ENCODE measurements around the gene GALNT9.

GALNT9 gene

DNA sequence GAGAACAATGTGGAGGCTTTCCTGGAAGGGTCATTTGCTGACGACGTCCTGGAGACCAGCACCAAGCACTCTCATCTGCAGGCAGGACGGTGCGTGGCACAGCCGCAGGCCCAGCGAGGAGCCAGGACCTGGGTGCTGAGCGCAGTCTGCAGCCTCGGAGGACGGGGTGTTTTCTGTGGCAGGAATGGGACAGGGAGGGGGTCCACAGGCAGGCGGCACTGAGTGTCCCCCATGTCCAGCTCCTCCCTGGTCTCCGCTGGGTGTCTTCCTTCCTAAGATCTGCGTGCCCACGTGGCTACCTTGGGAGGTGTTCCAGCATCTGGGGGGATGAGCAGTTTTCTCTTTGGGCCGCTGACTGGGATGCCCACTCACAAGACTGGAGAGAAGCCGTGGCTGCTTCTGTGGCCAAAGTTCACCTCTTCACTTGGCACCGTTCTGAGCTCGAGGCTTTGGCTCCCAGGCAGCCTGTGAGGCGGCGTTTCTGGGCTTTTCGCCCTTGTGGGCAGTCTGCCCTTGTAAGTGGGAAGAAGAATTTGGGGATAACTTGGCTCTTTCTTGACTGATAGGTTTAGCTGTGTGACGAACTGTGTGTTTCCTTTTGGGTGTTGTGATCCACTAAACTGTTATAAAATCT is 112.9 kb downstream of the GALNT9 start:
- DNase-seq (ENCODE audit: low read depth, low spot score) = no peak

DNA sequence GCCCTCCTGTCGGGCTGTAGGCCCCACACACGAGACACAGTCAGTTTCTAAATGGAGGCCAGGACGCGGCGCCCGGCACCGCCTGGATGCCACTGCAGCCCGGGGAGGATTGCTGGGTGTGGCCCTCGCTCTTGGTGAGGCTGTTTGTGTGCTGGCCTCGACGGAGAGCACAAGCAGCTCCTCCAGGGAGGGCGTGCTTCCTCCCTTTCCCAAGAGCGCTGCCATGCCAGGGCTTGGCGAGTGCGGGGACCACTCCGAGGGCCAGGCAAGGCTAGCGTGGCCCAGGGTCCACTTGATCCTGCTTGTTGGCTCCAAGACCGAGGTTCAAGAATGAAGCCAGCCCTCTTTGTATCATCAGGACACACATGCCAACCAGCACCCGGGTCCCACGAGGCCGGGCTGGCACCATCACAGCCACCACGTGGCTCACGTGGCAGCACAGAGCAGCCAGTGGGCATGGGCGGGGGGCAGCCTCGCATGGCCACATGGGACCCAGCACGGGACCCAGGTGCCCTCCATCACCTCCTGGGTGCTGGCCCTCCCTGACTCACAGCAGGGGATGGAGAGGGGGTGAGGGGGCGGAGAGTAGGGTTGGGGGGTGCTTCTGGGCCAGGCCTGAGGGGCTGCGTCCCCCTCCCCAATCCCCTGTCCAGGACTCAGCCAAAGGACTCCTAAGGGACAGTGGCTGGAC is 113.9 kb downstream of the GALNT9 start:
- DNase-seq (ENCODE audit: low read depth, low spot score) = no peak

DNA sequence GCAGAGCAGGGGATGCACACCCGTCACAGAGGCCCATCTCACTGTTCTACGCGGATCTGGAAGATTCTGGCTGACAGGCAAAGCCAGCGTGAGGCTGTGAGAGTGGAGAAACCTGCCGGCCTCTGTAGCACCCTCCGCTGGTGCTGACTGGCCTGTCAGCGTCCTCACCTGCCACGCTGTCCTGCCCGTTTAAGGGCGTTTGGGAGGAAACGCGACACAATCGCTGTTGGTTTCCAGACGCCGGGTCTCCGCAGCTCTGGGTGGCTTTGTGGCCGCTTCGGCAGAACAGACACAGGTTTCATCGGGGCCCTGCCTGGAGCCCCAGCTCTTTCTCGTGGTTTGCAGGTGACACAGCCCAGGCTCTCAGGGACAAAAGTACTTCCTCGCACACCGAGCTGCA is 114.5 kb downstream of the GALNT9 start:
- DNase-seq (ENCODE audit: low read depth, low spot score) = no peak

DNA sequence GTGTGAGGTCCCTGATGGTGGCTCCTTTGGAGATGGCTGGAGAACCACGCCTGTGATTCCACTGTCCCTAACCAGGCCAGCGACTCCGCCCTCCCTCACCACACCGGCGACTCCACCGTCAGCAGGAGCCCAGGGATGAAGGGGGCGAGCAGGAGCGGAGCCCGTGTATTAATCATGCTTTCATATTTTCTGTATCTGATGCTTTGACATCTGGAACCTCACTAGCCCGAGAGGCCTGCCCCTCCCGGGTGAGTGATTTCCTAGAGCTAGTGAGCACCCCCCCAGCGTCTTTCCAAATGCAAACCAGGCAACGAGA is 115.3 kb downstream of the GALNT9 start:
- DNase-seq (ENCODE audit: low read depth, low spot score) = no peak

DNA sequence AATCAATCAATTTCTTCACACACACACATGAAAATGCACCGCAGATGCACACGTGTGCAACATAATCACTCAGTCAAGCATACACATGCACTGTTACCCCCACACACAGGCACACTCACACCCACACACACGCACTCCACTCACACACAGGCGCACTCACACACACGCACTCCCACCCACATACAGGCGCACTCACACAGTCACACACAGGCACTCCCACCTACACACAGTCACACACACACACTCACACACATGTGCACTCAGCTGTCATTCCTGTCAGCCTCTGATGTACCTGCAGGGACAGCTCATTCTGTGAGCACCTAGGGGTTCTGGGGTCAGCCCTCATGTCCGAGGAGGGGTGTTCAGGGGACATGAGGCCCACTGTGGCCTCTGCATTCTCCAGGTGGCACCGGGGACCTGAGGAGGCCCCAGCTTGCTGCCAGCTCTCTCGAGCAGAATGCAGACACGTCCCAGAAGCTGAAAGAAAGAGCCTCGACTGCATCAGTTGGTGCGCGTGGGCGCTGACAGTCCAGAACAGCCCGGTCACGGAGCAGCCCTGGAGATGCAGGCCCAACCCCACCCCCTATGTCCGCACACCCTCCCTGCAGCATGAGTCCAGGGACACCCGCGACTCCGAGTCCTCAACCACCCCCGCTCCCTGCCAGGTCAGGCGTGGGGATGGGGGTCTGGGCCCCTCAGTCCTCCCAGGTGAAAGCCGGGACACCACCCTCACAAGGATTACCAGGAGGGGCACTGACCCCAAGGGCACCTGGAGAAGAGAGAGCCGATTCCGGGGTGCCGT is 115.8 kb downstream of the GALNT9 start:
- DNase-seq (ENCODE audit: low read depth, low spot score) = no peak

DNA sequence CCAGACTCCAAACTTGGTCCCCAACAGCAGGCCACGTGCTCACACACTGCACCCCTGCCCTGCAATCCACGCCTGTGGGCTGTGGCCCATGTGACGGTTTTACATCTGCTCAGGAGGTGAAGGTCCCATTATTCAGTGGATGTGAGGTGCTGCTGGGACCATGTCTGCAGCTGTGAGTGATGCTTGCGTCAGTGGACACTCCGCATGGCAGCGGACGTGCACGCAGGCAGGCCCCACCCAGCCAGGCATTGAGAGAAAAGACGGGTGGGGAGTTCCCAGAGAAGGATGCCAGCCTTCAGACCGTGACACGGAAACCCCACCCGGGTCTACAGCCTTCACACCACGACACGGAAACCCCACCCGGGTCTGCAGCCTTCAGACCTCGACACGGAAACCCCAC is 117.6 kb downstream of the GALNT9 start:
- no peak for DNase-seq (ENCODE audit: low read depth, low spot score)

DNA sequence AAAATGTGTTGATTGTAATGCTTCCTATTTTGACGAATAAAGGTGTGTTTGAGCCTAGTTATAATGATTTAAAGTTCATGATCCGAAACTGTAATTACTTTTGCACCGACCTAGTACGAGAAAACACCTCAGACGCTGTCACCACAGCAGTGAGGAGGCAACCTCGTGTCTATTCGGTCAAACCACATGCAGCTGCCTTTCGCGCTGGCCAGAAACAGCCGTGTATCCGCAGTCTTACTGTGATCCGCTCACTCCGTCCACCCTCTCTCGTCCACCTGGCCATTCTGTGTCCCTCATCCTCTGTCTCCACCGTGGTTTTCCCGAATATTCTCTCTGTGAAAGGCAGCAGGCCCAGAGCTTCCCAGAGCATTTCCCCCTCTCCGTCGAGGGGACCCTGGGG is 118.1 kb downstream of the GALNT9 start:
- no peak for DNase-seq (ENCODE audit: low read depth, low spot score)

DNA sequence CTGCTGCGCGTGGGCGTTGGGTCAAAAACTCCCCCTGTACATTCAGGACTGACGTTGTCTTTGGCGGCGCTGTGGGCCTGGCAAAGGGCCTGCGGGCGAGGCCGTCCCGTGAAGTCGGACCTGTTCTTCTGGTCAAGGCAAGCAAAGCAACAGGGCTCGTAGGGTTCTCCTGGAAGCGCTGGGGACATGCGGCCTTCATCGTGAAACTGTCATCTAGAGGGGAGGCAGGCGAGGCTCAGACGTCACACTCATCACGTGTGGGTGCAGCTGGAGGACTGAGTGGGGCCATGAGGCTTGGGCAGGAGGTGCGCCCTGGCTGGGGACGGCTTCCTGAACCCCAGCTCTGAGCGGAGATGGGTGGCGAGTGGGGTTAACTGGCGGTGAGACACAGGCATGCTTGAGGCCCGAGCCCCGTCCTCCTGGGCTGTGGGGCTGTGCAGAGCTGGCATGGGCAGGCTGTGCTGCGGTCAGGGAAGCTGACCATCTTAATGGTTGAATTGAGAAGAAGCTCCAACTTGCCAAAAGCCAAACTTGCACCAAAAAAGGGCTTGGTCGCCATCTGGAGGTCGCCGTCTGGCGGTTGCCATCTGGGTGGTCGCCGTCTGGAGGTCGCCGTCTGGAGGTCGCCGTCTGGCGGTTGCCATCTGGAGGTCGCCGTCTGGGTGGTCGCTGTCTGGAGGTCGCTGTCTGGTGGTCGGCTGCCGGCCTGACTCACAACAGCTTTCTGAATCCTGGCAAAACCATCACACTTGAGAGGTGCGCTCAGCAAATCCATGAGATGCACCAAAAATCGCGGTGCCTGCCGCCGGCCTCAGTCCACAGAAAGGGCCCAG is 119.0 kb downstream of the GALNT9 start:
- DNase-seq (ENCODE audit: low read depth, low spot score) = no peak

DNA sequence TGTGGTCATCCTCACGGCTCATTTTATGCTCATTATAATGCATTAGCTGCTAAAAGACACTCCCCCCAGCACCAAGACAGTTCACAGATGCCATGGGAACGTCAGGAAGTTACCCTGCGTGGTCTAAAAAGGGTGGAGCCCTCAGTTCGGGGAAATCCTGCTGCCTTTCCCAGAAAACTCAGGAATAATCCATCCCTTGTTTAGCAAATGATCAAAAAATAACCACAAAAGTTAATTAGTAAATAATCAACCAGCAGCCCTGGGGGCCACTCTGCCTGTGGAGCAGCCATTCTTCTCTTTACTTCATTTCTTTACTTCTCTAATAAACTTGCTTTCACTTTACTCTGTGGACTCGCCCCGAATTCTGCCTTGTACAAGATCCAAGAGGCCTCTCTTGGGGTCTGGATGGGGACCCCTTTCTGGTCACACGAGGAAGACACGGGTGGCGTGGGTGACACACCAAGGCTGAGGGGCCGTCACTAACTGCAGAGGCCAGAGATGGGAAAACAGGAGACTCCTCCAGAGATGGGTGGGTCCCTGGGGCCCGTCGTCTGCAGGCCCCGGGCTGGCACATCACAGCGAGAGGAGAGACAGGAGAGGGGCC is 119.7 kb downstream of the GALNT9 start:
- DNase-seq (ENCODE audit: low read depth, low spot score) = no peak

DNA sequence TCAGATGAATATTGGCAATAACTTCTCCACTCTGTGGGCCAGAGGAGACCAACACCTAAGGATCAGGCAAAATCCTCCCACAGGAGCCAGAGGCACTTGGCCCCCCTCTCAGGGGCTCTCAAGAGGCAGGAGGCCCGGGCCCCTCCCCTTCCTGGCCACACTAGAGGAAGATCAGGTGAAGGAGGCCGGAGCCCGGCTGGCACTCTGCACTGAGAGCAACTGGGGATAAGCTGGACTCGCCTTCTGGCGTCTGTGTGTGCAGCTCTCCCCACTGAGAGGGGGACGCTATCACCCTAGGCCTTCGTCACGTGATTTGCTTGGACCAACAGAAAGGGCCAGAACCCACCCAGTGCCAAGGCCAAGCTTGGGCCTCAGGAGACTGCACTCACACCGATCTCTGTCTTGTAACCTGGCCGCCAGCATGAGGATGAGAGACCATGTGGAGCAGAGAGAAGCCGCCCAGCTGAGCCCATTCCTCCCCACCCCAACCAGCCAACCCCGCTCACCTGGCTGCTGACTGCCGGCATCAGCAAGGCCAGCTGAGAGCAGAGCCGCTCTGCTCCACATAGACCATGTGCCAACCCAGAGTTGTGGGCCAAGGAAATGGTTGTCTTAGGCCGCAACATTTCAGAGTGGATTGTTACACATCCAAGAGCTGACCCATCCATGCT is 121.1 kb downstream of the GALNT9 start:
- no peak for DNase-seq (ENCODE audit: low read depth, low spot score)

DNA sequence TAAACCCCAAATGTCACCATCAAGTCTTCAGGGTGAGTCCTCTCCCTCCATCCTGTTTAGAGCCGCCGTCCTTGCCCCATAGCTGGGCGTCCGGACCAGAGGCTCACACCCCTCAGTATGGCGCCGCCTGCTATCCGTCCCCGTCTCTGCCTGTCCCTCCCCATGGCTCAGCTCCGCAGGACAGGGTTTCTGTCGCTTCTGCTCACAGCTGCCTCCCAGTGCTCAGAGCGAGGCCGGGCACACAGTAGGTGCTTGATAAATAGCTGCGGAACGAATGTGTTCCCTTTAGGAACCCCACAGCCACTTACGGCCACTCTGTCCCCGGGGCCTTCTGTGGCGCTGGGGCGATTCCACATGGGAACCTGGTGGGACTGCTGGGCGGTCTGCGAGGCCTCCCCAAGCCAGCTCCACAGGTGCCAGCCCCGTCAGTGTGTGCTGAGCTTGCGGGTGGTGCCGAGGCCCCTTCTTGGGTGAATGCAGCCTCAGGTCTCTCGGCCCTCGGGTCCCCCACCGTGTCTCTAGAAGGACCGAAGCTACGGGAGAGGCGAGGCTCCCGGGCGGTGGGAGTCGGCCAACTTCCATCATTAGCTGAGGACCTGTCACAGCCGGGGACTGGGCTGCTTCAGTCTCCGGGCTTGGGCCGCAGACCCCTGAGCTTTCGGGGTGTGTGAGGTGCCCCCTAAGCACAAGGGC is 122.2 kb downstream of the GALNT9 start:
- no peak for DNase-seq (ENCODE audit: low read depth, low spot score)

DNA sequence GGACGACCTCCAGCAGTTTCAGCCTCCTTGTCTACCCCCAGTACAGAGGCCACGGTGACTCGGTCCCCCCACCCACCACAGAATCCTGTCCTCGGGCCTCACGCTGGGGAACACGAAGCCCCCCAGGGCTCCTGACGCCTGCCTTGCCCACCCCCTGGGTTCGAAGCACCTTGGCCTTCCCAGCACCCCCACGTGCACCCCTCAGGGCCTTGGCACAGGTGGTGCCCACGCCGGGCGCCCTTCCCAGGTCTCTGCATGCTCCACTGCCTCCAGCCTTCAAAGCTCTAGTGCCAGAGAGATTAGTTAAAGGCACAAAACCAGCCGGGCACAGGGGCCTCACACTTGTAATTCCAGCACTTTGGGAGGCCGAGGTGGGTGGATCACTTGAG is 123.3 kb downstream of the GALNT9 start:
- no peak for DNase-seq (ENCODE audit: low read depth, low spot score)

DNA sequence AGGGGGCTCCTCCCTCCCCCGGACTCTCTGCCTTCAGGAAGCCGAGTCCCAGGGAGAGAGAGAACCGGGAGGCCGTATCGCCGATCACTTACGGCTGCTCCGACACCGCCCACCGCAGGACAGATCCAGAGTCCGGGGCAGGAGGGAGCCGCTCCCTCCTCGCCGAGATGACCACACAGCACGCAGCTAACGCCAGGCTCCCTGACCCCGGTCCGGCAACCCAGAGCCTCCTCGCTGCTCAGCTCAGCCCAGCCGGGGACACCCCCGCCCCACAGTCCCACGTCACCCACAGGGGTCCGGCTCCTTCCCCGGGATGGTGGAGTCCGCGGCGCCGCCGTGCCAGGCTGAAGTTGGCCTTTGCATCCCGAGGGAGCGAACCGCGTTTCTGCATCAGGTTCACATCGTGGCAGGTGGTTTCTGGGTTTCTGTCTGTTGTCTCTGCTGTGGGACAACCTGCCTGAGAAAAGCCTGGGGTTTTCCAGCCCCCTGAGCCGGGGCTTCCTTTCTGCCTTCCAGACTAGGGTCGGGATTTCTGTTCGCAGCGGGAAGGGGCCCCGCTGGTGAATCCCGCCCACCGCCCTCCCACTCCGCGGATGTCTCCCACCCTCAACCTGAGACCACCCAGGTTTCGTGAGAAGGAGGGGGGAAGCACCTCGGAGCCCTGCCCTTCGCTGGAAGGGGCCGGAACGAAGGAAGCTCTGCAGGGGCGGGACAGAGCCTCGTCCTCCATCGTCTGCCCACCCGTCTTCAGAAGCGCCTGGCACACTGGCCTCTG is 123.9 kb downstream of the GALNT9 start:
- DNase-seq (ENCODE audit: low read depth, low spot score) = no peak

DNA sequence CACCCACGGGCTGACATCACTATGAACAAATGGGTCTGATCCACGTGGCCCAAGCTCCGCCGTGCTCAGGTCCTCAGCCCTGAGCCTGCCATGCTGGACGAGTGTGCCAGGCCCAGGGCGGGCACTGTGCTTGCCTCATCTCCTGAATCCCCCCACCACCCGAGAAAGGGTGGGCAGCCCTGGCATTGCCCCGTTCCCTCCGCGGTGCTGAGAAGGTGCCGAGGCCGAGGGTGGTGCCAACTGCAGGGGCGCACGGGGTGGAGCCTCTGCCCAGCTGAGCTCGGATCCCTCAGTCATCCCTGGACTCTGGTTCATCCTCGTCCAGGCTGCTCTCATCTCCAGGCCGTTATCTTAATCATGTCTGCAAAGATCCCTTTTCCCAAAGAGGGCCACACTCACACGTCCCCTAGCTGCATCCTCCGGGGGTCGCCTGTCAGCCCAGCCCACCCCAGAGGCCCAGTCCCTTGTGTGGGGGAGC is 124.6 kb downstream of the GALNT9 start:
- no peak for DNase-seq (ENCODE audit: low read depth, low spot score)

DNA sequence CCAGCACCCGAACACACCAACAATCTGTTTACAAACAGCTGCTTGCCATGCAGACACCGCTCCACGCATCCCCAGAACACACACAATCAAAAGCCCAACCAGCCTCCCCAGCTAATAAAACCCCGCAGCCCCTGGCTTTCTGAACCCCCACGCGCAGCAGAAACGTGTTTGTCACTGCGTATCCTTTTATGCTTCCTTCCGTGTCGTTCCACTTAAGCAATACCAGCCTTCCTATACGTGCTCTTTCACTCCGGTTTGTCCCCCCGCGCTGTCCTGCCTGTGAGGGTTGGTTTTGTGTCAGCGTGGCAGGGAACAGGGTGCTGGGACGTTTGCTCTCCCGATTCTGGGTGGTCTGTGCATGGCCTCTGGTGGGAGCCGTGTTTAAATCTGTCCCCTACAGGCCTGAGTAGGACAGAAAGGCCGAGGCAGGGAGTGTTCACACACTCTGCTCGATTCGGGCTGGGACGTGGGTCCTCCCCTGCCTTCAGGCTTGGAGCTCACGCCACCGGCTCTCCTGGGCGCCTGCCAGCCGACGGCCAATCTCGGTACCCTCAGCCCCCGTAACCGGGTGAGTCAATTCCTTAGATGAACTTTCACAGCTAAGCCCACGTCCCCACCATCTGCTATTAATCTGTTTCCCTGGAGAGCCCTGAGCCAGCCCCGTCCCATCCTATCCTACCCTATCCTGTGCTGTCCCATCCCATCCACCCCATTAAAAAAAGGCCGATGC is 125.2 kb downstream of the GALNT9 start:
- no peak for DNase-seq (ENCODE audit: low read depth, low spot score)

DNA sequence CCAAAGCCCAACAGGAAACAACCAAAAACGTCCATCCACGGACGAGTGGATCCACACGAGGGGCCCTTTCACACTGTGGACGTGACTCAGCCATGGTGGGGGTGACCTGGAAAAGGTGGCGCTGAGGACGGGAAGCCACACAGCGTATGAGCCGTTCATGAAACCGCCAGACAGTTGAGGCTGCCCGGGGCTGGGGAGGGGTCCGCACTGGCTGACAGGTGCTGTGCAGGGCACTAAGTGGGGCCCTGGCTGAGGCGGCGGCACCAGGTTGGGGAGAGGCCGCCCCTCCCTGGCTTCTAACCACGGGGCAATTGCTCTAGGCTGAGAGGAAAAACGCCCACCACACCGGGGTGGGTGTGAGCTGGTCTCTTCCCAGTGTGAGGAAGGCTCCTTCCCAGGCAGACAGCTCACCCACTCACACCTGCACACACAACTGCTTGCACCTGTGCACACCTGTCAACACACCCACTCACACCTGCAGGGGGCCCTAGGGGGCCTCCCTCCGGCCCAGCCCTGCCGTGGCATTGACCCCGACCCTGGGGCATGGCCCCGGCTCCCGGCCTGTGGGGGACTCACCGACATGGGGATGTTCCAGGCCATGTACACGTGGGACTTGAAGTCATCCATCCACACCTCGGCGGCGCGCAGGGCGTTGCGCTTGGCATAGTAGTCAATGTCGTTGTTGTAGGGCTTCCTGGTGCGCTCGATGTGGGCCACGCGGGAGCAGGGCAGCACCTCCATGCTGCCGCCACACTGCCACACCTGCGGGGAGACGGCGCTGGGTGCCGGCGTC is 126.3 kb downstream of the GALNT9 start:
- DNase-seq (ENCODE audit: low read depth, low spot score) = no peak

DNA sequence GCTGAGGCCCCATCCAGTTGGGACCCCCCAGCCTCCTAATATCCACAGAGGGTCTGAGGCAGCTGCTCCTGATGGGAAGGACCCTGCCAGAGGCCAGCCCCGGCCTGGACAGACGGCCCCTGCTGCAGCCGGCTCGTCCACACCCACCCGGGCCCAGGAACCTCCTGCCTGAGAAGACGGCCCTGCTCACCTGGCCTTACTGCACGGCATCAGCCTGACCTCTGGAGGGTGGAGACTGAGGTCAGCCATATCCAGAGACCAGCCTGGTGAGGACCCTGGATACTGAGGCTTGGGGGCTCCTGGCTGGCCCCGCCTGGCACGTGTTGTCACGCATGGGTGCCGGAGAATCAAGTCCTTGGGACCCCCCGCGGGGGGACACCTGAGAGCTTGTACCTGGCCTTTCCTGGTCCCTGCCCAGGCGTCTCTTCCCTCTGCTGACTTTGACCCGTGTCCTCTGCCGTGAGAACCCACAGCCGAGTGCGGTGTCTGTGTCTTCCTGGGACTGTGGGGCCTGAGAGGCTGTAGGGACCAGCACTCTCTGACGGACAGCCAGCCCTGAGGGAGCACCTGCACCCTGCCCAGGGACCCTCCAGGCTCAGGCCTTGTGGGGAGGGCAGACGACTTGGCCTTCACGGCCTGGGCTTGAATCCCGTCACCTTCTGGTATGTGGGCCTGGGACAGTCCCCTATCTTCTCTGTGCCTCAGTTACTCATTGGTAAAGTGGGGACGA is 127.8 kb downstream of the GALNT9 start:
- no peak for DNase-seq (ENCODE audit: low read depth, low spot score)
